Measurements from ENCODE around the gene ZNF529.

The ZNF529 gene

DNA sequence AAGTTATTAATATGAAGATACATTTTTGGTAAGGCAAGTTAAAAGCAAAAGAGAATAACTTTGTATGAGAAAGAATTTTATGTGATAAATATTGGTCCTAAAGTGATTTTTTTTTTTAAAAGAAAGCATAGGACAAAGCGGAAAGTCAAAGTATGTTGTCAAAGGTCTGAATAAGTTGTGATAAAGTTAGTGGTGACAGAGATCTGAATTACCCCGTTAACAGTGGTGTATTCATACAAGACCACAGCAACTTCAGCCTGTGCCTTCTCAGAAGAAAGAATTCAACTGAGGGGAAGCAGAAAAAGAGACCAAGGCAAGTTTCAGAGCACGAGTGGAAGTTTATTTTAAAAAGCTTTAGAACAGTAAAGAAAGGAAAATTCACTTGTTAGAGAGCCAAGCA lies 64.8 kb downstream of the ZNF529 start:
- no peak for DNase-seq (ENCODE audit: low read depth)

DNA sequence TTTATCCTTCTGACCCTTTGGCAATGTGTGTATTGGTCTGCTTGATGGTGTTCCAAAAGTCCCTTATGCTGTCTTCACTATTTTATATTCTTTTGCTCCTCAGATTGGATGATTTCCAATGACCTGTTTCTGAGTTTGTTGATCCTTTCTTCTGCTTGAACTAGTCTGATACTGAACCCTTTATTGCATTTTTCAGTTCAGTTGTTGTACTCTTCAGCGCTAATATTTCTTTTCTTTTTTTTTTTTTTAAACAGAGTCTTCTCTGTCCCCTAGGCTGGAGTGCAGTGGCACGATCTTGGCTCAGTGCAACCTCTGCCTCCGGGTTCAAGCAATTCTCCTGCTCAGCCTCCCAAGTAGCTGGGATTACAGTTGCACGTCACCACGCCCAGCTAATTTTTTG lies 71.1 kb downstream of the ZNF529 start:
- no peak for DNase-seq (ENCODE audit: low read depth)

- DNase-seq (ENCODE audit: low read depth) = no peak
These were observed 76.1 kb downstream of the ZNF529 start for GRCh38 chr19:36497001-36497400.
